HepG2 (cell line): ENCODE data around the gene EPB41L5.

Source experiments
- CEBPZ ChIP-seq: IDR thresholded peaks from 2 replicates; pipeline ENCODE4 v1.6.1; 2012; ENCODE audit warnings: low read length, improper control_type of control experiment
- EP300 ChIP-seq, 3 experiments: sonication (generic) in 1 of 3; formaldehyde crosslinking in 1 of 3; IDR thresholded peaks; 2 replicates each; pipeline versions ENCODE4 v1.5.1 to v1.6.1; 2011 to 2020; ENCODE audit warnings: low read depth in 2 of 3, low read length in 2 of 3, borderline replicate concordance in 1 of 3, improper control_type of control experiment in 1 of 3, mild to moderate bottlenecking in 1 of 3, missing genetic modification reagents in 1 of 3, moderate library complexity in 1 of 3
- GMEB1 ChIP-seq: sonication (generic); formaldehyde crosslinking; IDR thresholded peaks from 2 replicates; pipeline ENCODE4 v1.5.1; 2020; ENCODE audit warnings: missing genetic modification reagents, mild to moderate bottlenecking, borderline replicate concordance
- PAX8 ChIP-seq: sonication (generic); formaldehyde crosslinking; IDR thresholded peaks from 2 replicates; pipeline ENCODE4 v1.8.0; 2022; ENCODE audit warnings: mild to moderate bottlenecking, missing genetic modification reagents, borderline replicate concordance
- POLR2A ChIP-seq, 2 experiments: IDR thresholded peaks; 2 replicates each; pipeline ENCODE4 v1.6.1; 2011; ENCODE audit warnings: low read depth in 2 of 2, low read length in 2 of 2, mild to moderate bottlenecking in 1 of 2, moderate library complexity in 1 of 2; ENCODE audit not compliant: insufficient read depth in 1 of 2
- SUZ12 ChIP-seq: fragments of 150-350 bp; IDR thresholded peaks from 2 replicates; pipeline ENCODE4 v1.6.1; 2014; ENCODE audit warnings: low read depth, low read length
- ZNF576 ChIP-seq: sonication (generic); formaldehyde crosslinking; IDR thresholded peaks from 2 replicates; pipeline ENCODE4 v1.4.0; 2020; ENCODE audit warnings: mild to moderate bottlenecking, missing genetic modification reagents
- ZNF891 ChIP-seq: sonication (generic); formaldehyde crosslinking; IDR thresholded peaks from 2 replicates; pipeline ENCODE4 v1.5.0; 2020; ENCODE audit warnings: mild to moderate bottlenecking, missing genetic modification reagents
- TF ChIP-seq, protein P1 (sequence below): sonication (generic); formaldehyde crosslinking; IDR thresholded peaks from 2 replicates; pipeline ENCODE4 v1.5.0; 2020; ENCODE audit warnings: mild to moderate bottlenecking, missing genetic modification reagents, moderate library complexity

DNA sequence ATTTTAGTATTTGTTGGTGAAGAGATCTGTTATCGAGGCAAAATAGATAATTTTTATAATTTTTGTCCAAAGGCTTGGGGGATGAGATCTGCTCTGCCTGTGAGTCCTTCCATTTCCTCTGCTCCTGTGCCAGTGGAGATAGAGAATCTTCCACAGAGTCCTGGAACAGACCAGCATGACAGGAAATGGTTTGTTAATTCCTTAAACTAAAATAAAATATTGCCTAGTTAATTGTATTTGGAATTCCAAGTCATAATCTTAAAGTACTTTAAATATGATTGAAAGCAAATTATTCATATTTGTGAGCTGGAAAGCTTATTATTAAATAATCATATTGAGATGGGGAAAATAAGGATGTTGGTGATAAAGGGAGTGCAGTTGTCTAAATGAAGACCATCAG, 87.8 kb downstream of the EPB41L5 start:
- TF ChIP-seq ZNF576 (no peak), CEBPZ (no peak), GMEB1 (CRISPR knock-in tag) (no peak), ZNF891 (CRISPR knock-in tag) (no peak), SUZ12 (no peak), POLR2A (IDR thresholded peaks at IDR 0.05; ENCODE audit: insufficient read depth in 1 of 2, low read depth in 2 of 2, low read length in 2 of 2) (no peak), EP300 (IDR thresholded peaks at IDR 0.05; ENCODE audit: low read depth in 2 of 2, low read length in 2 of 2) (no peak), EP300 (CRISPR knock-in tag; IDR thresholded peaks at IDR 0.05; ENCODE audit: borderline replicate concordance) (no peak), PAX8 (CRISPR knock-in tag) (no peak)
- TF ChIP-seq, protein P1, sequence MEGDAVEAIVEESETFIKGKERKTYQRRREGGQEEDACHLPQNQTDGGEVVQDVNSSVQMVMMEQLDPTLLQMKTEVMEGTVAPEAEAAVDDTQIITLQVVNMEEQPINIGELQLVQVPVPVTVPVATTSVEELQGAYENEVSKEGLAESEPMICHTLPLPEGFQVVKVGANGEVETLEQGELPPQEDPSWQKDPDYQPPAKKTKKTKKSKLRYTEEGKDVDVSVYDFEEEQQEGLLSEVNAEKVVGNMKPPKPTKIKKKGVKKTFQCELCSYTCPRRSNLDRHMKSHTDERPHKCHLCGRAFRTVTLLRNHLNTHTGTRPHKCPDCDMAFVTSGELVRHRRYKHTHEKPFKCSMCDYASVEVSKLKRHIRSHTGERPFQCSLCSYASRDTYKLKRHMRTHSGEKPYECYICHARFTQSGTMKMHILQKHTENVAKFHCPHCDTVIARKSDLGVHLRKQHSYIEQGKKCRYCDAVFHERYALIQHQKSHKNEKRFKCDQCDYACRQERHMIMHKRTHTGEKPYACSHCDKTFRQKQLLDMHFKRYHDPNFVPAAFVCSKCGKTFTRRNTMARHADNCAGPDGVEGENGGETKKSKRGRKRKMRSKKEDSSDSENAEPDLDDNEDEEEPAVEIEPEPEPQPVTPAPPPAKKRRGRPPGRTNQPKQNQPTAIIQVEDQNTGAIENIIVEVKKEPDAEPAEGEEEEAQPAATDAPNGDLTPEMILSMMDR: no peak
